MM.1S (cell line): ENCODE measurements around the gene FOXI3.
A peak's percentile ranks its signal among the peaks of the same experiment; 100 is the strongest.

Experiments used
- DNase-seq: peaks from one replicate; pipeline ENCODE4 v3.0.0-alpha.2; 2015
- H2AFZ ChIP-seq: fragments of 300-600 bp; sonication (generic); 2 replicates; pipeline ENCODE4 v1.6.0; 2016; ENCODE audit warnings: antibody characterized with exemption, low read length
- H3F3A ChIP-seq: fragments of 300-600 bp; sonication (generic); 2 replicates; pipeline ENCODE4 v1.6.1; 2016; ENCODE audit warnings: mild to moderate bottlenecking, antibody characterized with exemption, low read length, moderate library complexity, mixed read lengths; ENCODE audit not compliant: insufficient read depth
- H3K27ac ChIP-seq: fragments of 300-600 bp; sonication (generic); 2 replicates; pipeline ENCODE4 v1.5.1; 2016; ENCODE audit warnings: mild to moderate bottlenecking, low read length
- H3K27me3 ChIP-seq: fragments of 300-600 bp; sonication (generic); replicated peaks from 2 replicates; pipeline ENCODE4 v1.6.0; 2016; ENCODE audit warnings: low read length; ENCODE audit not compliant: insufficient read depth
- H3K36me3 ChIP-seq: fragments of 300-600 bp; sonication (generic); replicated peaks from 2 replicates; pipeline ENCODE4 v1.6.1; 2016; ENCODE audit warnings: mild to moderate bottlenecking, low read length, mixed read lengths; ENCODE audit not compliant: insufficient read depth
- H3K4me1 ChIP-seq: fragments of 300-600 bp; sonication (generic); 2 replicates; pipeline ENCODE4 v1.6.1; 2016; ENCODE audit warnings: low read length, mixed read lengths
- H3K4me2 ChIP-seq: fragments of 300-600 bp; sonication (generic); 2 replicates; pipeline ENCODE4 v1.6.0; 2016; ENCODE audit warnings: low read depth, low read length
- H3K4me3 ChIP-seq: fragments of 300-600 bp; sonication (generic); 2 replicates; pipeline ENCODE4 v1.5.1; 2016; ENCODE audit warnings: low read length, mixed read lengths
- H3K79me2 ChIP-seq: fragments of 300-600 bp; sonication (generic); 2 replicates; pipeline ENCODE4 v1.6.1; 2016; ENCODE audit warnings: mixed run types, low read length, mixed read lengths
- H3K9ac ChIP-seq: fragments of 300-600 bp; sonication (generic); 2 replicates; pipeline ENCODE4 v1.6.1; 2016; ENCODE audit warnings: low read length, mixed read lengths
- H3K9me2 ChIP-seq: fragments of 300-600 bp; sonication (generic); replicated peaks from 2 replicates; pipeline ENCODE4 v1.6.1; 2016; ENCODE audit warnings: mild to moderate bottlenecking, low read length, mixed read lengths; ENCODE audit not compliant: insufficient read depth
- H3K9me3 ChIP-seq: fragments of 300-600 bp; sonication (generic); replicated peaks from 2 replicates; pipeline ENCODE4 v1.6.1; 2016; ENCODE audit warnings: mild to moderate bottlenecking, low read length, mixed read lengths; ENCODE audit not compliant: insufficient read depth
- H4K20me1 ChIP-seq: fragments of 300-600 bp; sonication (generic); 2 replicates; pipeline ENCODE4 v1.6.1; 2016; ENCODE audit warnings: mild to moderate bottlenecking, low read length, moderate library complexity, mixed read lengths; ENCODE audit not compliant: insufficient read depth
- CTCF ChIP-seq: fragments of 300-600 bp; sonication (generic); IDR thresholded peaks from 2 replicates; pipeline ENCODE4 v1.5.1; 2016; ENCODE audit warnings: antibody characterized with exemption, low read length, mixed read lengths
- EZH2 ChIP-seq: fragments of 300-600 bp; sonication (generic); optimal IDR thresholded peaks from 2 replicates; pipeline ENCODE3; 2017; ENCODE audit warnings: low read depth, mild to moderate bottlenecking, antibody characterized with exemption, low read length, mixed read lengths
- EZH2phosphoT487 ChIP-seq: fragments of 300-600 bp; sonication (generic); IDR thresholded peaks from 2 replicates; pipeline ENCODE4 v1.6.1; 2018; ENCODE audit warnings: antibody characterized with exemption, low read length

FOXI3 gene

GRCh38 chr2:88458633-88459032, 6.1 kb upstream of the FOXI3 start:
- Histone ChIP-seq H3K27ac (no peak overlapping the region), H3K27me3 (peaks cover 4% of the 10 kb centered on the region; the same call in 1 of the 2 replicates), H3K4me2 (no peak overlapping the region), H3F3A (peaks cover 2% of the 10 kb centered on the region; the same call in 1 of the 2 replicates), H3K9me3 (no peaks in the 10 kb centered on the region; the same call in 1 of the 2 replicates), H3K4me1 (peaks cover 5% of the 10 kb centered on the region; the same call in 1 of the 2 replicates), H3K36me3 (no peaks in the 10 kb centered on the region), H3K4me3 (no peak overlapping the region), H3K79me2 (no peaks in the 10 kb centered on the region), H4K20me1 (no peaks in the 10 kb centered on the region), H2AFZ (no peak overlapping the region), H3K9me2 (no peaks in the 10 kb centered on the region), H3K9ac (no peak overlapping the region)
- no peak for DNase-seq
- TF ChIP-seq CTCF (no peak), EZH2 (no peak), EZH2phosphoT487 (no peak)

GRCh38 chr2:88452980-88453582, 588 bp upstream of the FOXI3 start:
- Histone ChIP-seq H3K9me3 (no peaks in the 10 kb centered on the region; the same call in 1 of the 2 replicates), H3K4me1 (peaks cover 12% of the 10 kb centered on the region), H3K27me3 (peaks cover 7% of the 10 kb centered on the region; the same call in 1 of the 2 replicates), H3K9ac (peak overlapping the region; percentile 57), H3F3A (peaks cover 11% of the 10 kb centered on the region), H2AFZ (peak overlapping the region; percentile 97), H3K36me3 (no peaks in the 10 kb centered on the region), H4K20me1 (no peaks in the 10 kb centered on the region), H3K9me2 (no peaks in the 10 kb centered on the region), H3K27ac (0 out of 2 replicates have a peak overlapping the region, but pooled peaks have one; percentile 5), H3K4me3 (peak overlapping the region; percentile 83), H3K79me2 (no peaks in the 10 kb centered on the region), H3K4me2 (peak overlapping the region; percentile 92)
- TF ChIP-seq CTCF (no peak), EZH2 (no peak), EZH2phosphoT487 (no peak)
- DNase-seq = peak; percentile 46

- Histone ChIP-seq H3K4me2 (peak overlapping the region; percentile 92), H2AFZ (peak overlapping the region; percentile 87), H4K20me1 (no peaks in the 10 kb centered on the region), H3K9me3 (no peaks in the 10 kb centered on the region; the same call in 1 of the 2 replicates), H3K9me2 (no peaks in the 10 kb centered on the region), H3K79me2 (no peaks in the 10 kb centered on the region), H3K36me3 (no peaks in the 10 kb centered on the region), H3K27ac (no peak overlapping the region), H3K9ac (no peak overlapping the region), H3K4me3 (peak overlapping the region; percentile 83), H3K27me3 (peaks cover 7% of the 10 kb centered on the region; the same call in 1 of the 2 replicates), H3K4me1 (peaks cover 12% of the 10 kb centered on the region), H3F3A (peaks cover 11% of the 10 kb centered on the region)
- no peak for TF ChIP-seq EZH2phosphoT487
- no peak for TF ChIP-seq CTCF
- no peak for TF ChIP-seq EZH2
- peak; percentile 42 for DNase-seq
These were observed 505 bp downstream of the FOXI3 start for GRCh38 chr2:88451811-88452564.
